Lung (tissue), 12 donors: Measurements from ENCODE around the gene ATRNL1. TPM values are rescaled to one million over a fixed set of nuclear protein-coding genes. Genes with fewer than 3 reads are reported as not detected.

Source experiments
- ATAC-seq: fragments of 200-7000 bp; cut with Tn5 transposase; one replicate; pipeline ENCODE4 v1.9.1; 2020; ENCODE audit warnings: moderate number of reproducible peaks; ENCODE audit not compliant: insufficient read depth, low FRiP score
- DNase-seq, 3 donors: peaks; one replicate each; pipeline ENCODE4 v3.0.0-alpha.2; 2013 to 2017
- H3K27ac ChIP-seq, 2 donors: one replicate each; pipeline ENCODE4 v1.5.1; 2013; ENCODE audit warnings: mild to moderate bottlenecking in 2 of 2, moderate library complexity in 2 of 2, control low read depth in 1 of 2, inconsistent platforms in 1 of 2, low read depth in 1 of 2, low read length in 1 of 2
- H3K27me3 ChIP-seq, 3 donors: one replicate each; pipeline ENCODE4 v1.5.1; 2013; ENCODE audit warnings: low read length in 2 of 3; ENCODE audit not compliant: control insufficient read depth in 3 of 3, insufficient read depth in 3 of 3
- H3K36me3 ChIP-seq, 4 donors: one replicate each; pipeline ENCODE4 v1.5.1; 2013; ENCODE audit warnings: low read length in 4 of 4, mild to moderate bottlenecking in 1 of 4, moderate library complexity in 1 of 4; ENCODE audit not compliant: control insufficient read depth in 4 of 4, insufficient read depth in 4 of 4
- H3K4me1 ChIP-seq, 5 donors: one replicate each; pipeline ENCODE4 v1.5.1; 2013; ENCODE audit warnings: low read length in 5 of 5, mild to moderate bottlenecking in 2 of 5, moderate library complexity in 1 of 5; ENCODE audit not compliant: control insufficient read depth in 5 of 5, insufficient read depth in 5 of 5
- H3K4me3 ChIP-seq: one replicate; pipeline ENCODE4 v1.5.1; 2013; ENCODE audit warnings: mild to moderate bottlenecking, control low read depth, moderate library complexity
- H3K9ac ChIP-seq, 2 donors: one replicate each; pipeline ENCODE4 v1.5.1; 2013; ENCODE audit warnings: low read length in 2 of 2, control low read depth in 1 of 2; ENCODE audit not compliant: insufficient read depth in 1 of 2
- H3K9me3 ChIP-seq, 4 donors: one replicate each; pipeline ENCODE4 v1.5.1; 2013; ENCODE audit warnings: low read length in 3 of 4, mild to moderate bottlenecking in 1 of 4, moderate library complexity in 1 of 4; ENCODE audit not compliant: control insufficient read depth in 4 of 4, insufficient read depth in 3 of 4
- WGBS, 2 donors: extraction: QIAGEN DNeasy Blood & Tissue Kit; methylation state at CpG; one replicate each; pipeline ENCODE4 v1.1.7; 2013; 5-methylcytosine and 5-hydroxymethylcytosine counted together
- polyA plus RNA-seq, 2 donors: library from polyadenylated mRNA; stranded (reverse); fragments of 200-250 nt; gene quantifications; one replicate each; pipeline ENCODE4 v1.2.1, GENCODE V29; 2013
- total RNA-seq, 2 donors: library from RNA; depleted of rRNA in 1 of 2; stranded (reverse); fragments of >200 nt in 1 of 2; gene quantifications; one replicate each; pipeline ENCODE4 v1.2.1, GENCODE V29; 2014 to 2021
- TF ChIP-seq, protein P1 (sequence below): IDR thresholded peaks from 2 replicates; pipeline ENCODE4 v1.5.1; 2012; ENCODE audit warnings: mild to moderate bottlenecking; ENCODE audit errors: control extremely low read depth, extremely low read depth
- donor health status: control.
- donor health status: control.
- donor health status: Bipolar disorder and iron deficiency.
- donor health status: healthy.
- donor health status: DM: yes; HTN: yes; CAD: no.

Gene ATRNL1
- total and polyA plus RNA-seq, 4 donors: 0.05 to 11.1 (median 0.24) TPM

DNA sequence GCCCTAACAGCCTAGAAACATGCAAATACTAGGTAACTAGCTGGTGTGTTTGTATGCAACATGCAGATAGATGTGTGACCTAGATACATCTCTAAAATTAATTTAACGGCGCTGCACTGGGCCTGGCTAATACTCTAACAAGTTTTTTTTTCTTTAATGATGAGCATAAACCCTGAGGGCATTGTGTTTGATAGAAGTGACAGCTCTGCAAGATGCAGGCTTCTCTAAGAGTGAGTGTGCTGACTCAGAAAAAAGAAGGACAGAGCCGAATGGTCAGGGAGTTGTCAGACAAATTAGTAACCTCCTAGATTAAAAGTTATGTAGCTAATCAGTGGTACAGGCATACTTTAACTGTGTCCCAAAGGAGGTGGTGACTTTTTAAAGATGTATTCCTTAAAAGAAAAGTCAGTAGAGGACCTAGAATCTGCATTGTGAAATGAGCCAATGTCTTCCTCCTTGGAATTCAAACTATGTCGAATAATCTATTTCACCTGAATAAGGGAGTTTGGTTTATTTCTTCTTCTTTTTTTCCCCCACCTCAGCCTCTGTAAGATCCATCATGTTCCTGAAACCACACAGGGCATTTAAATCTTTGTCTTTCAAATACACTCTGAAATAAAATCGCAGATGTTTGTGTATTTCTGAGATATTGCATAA is 864.7 kb downstream of the ATRNL1 start:
- no peak overlapping the region for H3K27ac ChIP-seq
- TF ChIP-seq, protein P1, sequence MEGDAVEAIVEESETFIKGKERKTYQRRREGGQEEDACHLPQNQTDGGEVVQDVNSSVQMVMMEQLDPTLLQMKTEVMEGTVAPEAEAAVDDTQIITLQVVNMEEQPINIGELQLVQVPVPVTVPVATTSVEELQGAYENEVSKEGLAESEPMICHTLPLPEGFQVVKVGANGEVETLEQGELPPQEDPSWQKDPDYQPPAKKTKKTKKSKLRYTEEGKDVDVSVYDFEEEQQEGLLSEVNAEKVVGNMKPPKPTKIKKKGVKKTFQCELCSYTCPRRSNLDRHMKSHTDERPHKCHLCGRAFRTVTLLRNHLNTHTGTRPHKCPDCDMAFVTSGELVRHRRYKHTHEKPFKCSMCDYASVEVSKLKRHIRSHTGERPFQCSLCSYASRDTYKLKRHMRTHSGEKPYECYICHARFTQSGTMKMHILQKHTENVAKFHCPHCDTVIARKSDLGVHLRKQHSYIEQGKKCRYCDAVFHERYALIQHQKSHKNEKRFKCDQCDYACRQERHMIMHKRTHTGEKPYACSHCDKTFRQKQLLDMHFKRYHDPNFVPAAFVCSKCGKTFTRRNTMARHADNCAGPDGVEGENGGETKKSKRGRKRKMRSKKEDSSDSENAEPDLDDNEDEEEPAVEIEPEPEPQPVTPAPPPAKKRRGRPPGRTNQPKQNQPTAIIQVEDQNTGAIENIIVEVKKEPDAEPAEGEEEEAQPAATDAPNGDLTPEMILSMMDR: no peak

DNA sequence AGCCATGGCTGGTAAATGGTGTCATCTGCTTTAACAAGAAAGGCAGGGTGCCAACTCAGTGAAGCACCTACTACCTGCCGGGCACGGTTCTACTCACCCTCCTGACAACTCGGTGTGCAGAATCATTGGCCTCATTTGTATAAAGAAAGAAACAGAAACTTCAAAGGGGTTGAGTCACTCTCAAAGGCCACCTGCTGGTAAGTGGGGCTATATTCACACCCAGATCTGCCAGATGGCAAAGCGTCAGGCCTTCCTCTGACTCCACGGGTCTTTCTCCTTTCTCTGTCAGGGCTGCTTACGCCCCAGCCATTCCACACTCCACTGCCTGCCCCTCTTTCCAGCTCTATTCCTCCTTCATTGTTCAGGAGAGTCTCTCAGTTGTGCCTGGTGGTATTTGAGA is 870.7 kb downstream of the ATRNL1 start:
- Histone ChIP-seq H3K9me3 (peaks cover 0 to 3% (median 0%) of the 10 kb centered on the region in 4 donors), H3K27ac (no peak overlapping the region), H3K4me1 (no peaks in the 10 kb centered on the region), H3K4me3 (no peak overlapping the region), H3K36me3 (no peaks in the 10 kb centered on the region), H3K27me3 (no peaks in the 10 kb centered on the region), H3K9ac (no peak overlapping the region)
- ATAC-seq (no peak), DNase-seq (no peak)
- WGBS, 2 donors: 49 to 60% methylated on average over 6 of the region's 6 CpGs
- TF ChIP-seq, protein P1: no peak

More for the DNA sequence above, 864.7 kb downstream of the ATRNL1 start:
- Histone ChIP-seq H3K9me3 (peaks cover 0 to 1% (median 0%) of the 10 kb centered on the region in 4 donors), H3K4me3 (no peak overlapping the region), H3K4me1 (no peaks in the 10 kb centered on the region), H3K36me3 (no peaks in the 10 kb centered on the region), H3K27me3 (no peaks in the 10 kb centered on the region), H3K9ac (no peak overlapping the region)
- WGBS, 2 donors: 91% methylated on average over 5 of the region's 5 CpGs
- ATAC-seq (no peak), DNase-seq (no peak)

DNA sequence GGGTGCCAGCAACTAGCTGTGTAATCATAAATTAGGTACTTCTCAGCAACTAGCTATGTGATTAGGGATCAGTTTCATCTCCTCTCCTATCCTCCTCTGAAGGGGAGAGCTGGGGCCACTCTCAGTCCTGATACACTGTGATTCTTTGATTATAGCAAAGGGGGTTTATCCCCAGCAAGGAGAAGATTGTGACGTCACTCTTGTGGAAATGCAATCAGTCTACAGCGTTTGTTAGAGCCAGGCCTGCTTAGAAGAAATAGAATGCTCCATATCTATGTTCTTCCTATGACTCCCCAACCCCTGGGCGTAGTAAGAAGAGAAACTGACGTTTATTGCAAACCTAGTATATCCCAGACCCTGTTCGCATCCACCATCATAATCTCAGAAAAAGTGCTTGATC is 871.7 kb downstream of the ATRNL1 start:
- peaks cover 0 to 3% (median 0%) of the 10 kb centered on the region in 4 donors for H3K9me3 ChIP-seq
- peaks cover 0 to 3% (median 0%) of the 10 kb centered on the region in 3 donors for H3K27me3 ChIP-seq
- WGBS, 2 donors: 87 to 90% methylated on average over 5 of the region's 5 CpGs
- H3K36me3 ChIP-seq: no peaks in the 10 kb centered on the region
- TF ChIP-seq, protein P1: no peak
- H3K27ac ChIP-seq: no peak overlapping the region
- ATAC-seq: no peak
- DNase-seq: no peak
- H3K9ac ChIP-seq: no peak overlapping the region
- H3K4me3 ChIP-seq: no peak overlapping the region
- no peaks in the 10 kb centered on the region for H3K4me1 ChIP-seq
